ENCODE measurements around the gene PRPF39. TPM values are rescaled to one million over a fixed set of nuclear protein-coding genes. Genes with fewer than 3 reads are reported as not detected.

The PRPF39 gene
- 10 to 100 TPM; 11.7 to 33.6 (median 16.8) TPM for total RNA-seq

- no peaks in the 10 kb centered on the region for H3K27me3 ChIP-seq
- peak; percentile 97 for DNase-seq (ENCODE audit: extremely low spot score)
These were observed at the start of gene PRPF39 for GRCh38 chr14:45083976-45084722. Gene PRPF39 (plus strand): TSS chr14:45084116. CDS start chr14:45095240, 11,124 bp downstream.

DNA sequence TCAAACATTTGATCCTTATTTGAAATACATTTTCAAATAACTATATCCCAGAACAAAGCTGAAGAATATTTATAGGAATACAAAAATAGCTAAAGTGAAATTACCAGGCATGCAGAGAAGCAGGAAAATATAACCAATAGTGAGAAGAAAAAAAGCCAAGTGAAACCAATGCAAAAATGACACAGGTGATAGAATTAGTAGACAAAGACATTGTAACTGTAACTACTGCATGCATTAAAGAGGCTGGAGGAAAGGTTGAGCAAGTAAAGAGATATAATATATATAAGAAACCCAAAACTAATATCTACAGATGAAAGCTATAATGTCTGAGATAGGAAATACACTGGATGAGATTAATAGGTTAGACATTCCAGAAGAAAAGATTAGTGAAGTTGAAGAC is 49.2 kb upstream of the PRPF39 start:
- no peak for TF ChIP-seq POLR2AphosphoS5 (IDR thresholded peaks at IDR 0.05)
- no peak for TF ChIP-seq CTCF (IDR thresholded peaks at IDR 0.05)
- TF ChIP-seq EP300 (IDR thresholded peaks at IDR 0.05), result no peak
- TF ChIP-seq POLR2A (IDR thresholded peaks at IDR 0.05; ENCODE audit: low read depth), result no peak
- Histone ChIP-seq H3K27ac (replicated peaks in 1 of 4) (no peak overlapping the region), H3K27me3 (no peaks in the 10 kb centered on the region), H3K4me3 (no peak overlapping the region), H3K4me1 (no peaks in the 10 kb centered on the region), H3K36me3 (peaks cover 24 to 78% (median 52%) of the 10 kb centered on the region in 4 donors), H3K9me3 (no peaks in the 10 kb centered on the region)
- DNase-seq (ENCODE audit: extremely low spot score), result no peak
- intact Hi-C loops (cut with DNase I), result no loop called here

More at GRCh38 chr14:45083976-45084722, at the start of gene PRPF39:
- peak; percentile 80 for TF ChIP-seq POLR2A (IDR thresholded peaks at IDR 0.05; ENCODE audit: low read depth)
- no peak for TF ChIP-seq EP300 (IDR thresholded peaks at IDR 0.05)
- peak; percentile 98 for TF ChIP-seq POLR2AphosphoS5 (IDR thresholded peaks at IDR 0.05)
- TF ChIP-seq CTCF (IDR thresholded peaks at IDR 0.05), result no peak
- Histone ChIP-seq H3K4me3 (peak within 1 kb of the TSS; percentile 59 to 74 (median 68)), H3K27ac (replicated peaks in 1 of 4) (peak within 1 kb of the TSS; percentile 81 to 85 (median 83)), H3K9me3 (no peaks in the 10 kb centered on the region), H3K4me1 (peaks cover 17 to 52% (median 47%) of the 10 kb centered on the region in 4 donors), H3K36me3 (no peaks in the 10 kb centered on the region)
- WGBS, result under 1% methylated on average over 20 of the region's 49 CpGs
- intact Hi-C loops (cut with DNase I), result loop anchor here (5.0 to 10.0 kb wide), 3 partner anchors 48 to 169 kb away; partner anchors contain the start of genes FKBP3, KLHL28 and TOGARAM1

DNA sequence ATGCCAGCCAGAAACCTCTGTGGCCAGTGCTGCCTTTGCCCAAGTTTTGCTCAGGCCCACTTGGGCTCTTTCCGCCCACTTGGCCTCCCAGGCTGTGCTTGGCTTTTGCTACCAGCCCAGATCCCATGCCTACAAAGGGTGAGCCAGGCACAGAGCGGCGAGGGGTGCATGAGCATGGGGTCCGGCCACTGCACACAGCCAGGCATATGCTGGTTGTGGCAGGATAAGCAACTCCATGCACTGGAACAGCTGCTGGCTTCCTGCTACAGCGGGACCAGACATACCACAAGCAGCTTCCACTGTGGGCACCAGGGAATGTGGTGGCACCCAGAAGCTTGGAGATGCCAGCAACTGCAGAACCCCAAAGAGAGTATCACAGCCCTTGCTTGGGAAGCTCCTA is 45.7 kb upstream of the PRPF39 start:
- no peaks in the 10 kb centered on the region for H3K9me3 ChIP-seq
- H3K36me3 ChIP-seq, result peaks cover 11 to 60% (median 40%) of the 10 kb centered on the region in 4 donors
- no peaks in the 10 kb centered on the region for H3K27me3 ChIP-seq
- intact Hi-C loops (cut with DNase I), result no loop called here
- no peaks in the 10 kb centered on the region for H3K4me1 ChIP-seq
- H3K27ac ChIP-seq (replicated peaks in 1 of 4), result no peak overlapping the region
- H3K4me3 ChIP-seq, result no peak overlapping the region
- DNase-seq (ENCODE audit: extremely low spot score), result no peak
- WGBS, result 100% methylated on average over 3 of the region's 5 CpGs
- TF ChIP-seq EP300 (IDR thresholded peaks at IDR 0.05) (no peak), POLR2A (IDR thresholded peaks at IDR 0.05; ENCODE audit: low read depth) (no peak), CTCF (IDR thresholded peaks at IDR 0.05) (no peak), POLR2AphosphoS5 (IDR thresholded peaks at IDR 0.05) (no peak)

- Histone ChIP-seq H3K27ac (replicated peaks in 1 of 4) (no peak overlapping the region), H3K9me3 (no peaks in the 10 kb centered on the region), H3K4me1 (no peaks in the 10 kb centered on the region), H3K27me3 (no peaks in the 10 kb centered on the region), H3K36me3 (peaks cover 5 to 60% (median 37%) of the 10 kb centered on the region in 4 donors), H3K4me3 (no peak overlapping the region)
- DNase-seq (ENCODE audit: extremely low spot score), result no peak
- intact Hi-C loops (cut with DNase I), result no loop called here
- 97% methylated on average over 5 of the region's 5 CpGs for WGBS
- TF ChIP-seq POLR2A (IDR thresholded peaks at IDR 0.05; ENCODE audit: low read depth), result no peak
- no peak for TF ChIP-seq EP300 (IDR thresholded peaks at IDR 0.05)
- TF ChIP-seq CTCF (IDR thresholded peaks at IDR 0.05), result no peak
- no peak for TF ChIP-seq POLR2AphosphoS5 (IDR thresholded peaks at IDR 0.05)
These were observed 45.1 kb upstream of the PRPF39 start for GRCh38 chr14:45038865-45039264.

Data from esophagus muscularis mucosa (tissue), 4 donors.